Central memory CD8-positive, alpha-beta T cell (primary cell): ENCODE results near the gene PNKD.

Experiments used
- ATAC-seq: fragments of 150-1000 bp; cut with Tn5 transposase; replicated peaks from 2 replicates; pipeline ENCODE4 v1.10.0; 2022; ENCODE audit warnings: mild to moderate bottlenecking, moderate FRiP score, moderate number of reproducible peaks; ENCODE audit not compliant: poor library complexity, severe bottlenecking; ENCODE audit errors: extremely low read depth
- DNase-seq, 2 donors: peaks; one replicate each; pipeline ENCODE4 v3.0.0; 2021; ENCODE audit warnings: low spot score in 2 of 2
- H3K27ac Mint-ChIP-seq: one replicate; pipeline ENCODE4 v1.8.0; 2022; ENCODE audit warnings: low read depth, mild to moderate bottlenecking, moderate library complexity, mixed read lengths
- H3K27me3 Mint-ChIP-seq: one replicate; pipeline ENCODE4 v1.8.0; 2022; ENCODE audit warnings: mixed read lengths
- H3K36me3 Mint-ChIP-seq: one replicate; pipeline ENCODE4 v1.8.0; 2022; ENCODE audit warnings: mild to moderate bottlenecking, moderate library complexity, mixed read lengths; ENCODE audit not compliant: insufficient read depth
- H3K4me1 Mint-ChIP-seq: one replicate; pipeline ENCODE4 v1.8.0; 2022; ENCODE audit warnings: mixed read lengths
- H3K4me3 Mint-ChIP-seq: one replicate; pipeline ENCODE4 v1.8.0; 2022; ENCODE audit warnings: mild to moderate bottlenecking, moderate library complexity, mixed read lengths
- H3K9me3 Mint-ChIP-seq: one replicate; pipeline ENCODE4 v1.8.0; 2022; ENCODE audit warnings: mixed read lengths

PNKD gene

GRCh38 chr2:218280260-218280870 is 10.0 kb downstream of the PNKD start:
- Mint-ChIP-seq H3K36me3 (peaks cover 46% of the 10 kb centered on the region), H3K9me3 (no peaks in the 10 kb centered on the region)

GRCh38 chr2:218281449-218281848 is 11.1 kb downstream of the PNKD start:
- H3K27me3 Mint-ChIP-seq, result no peaks in the 10 kb centered on the region

More at GRCh38 chr2:218280260-218280870, 10.0 kb downstream of the PNKD start:
- ATAC-seq (no peak), DNase-seq (no peak)
- Mint-ChIP-seq H3K4me1 (peaks cover 47% of the 10 kb centered on the region), H3K27ac (peak overlapping the region; percentile 84), H3K4me3 (no peak overlapping the region), H3K27me3 (no peaks in the 10 kb centered on the region)

GRCh38 chr2:218282173-218282991 is 12.1 kb downstream of the PNKD start:
- peaks cover 61% of the 10 kb centered on the region for H3K4me1 Mint-ChIP-seq
- H3K36me3 Mint-ChIP-seq, result peaks cover 52% of the 10 kb centered on the region
- no peaks in the 10 kb centered on the region for H3K9me3 Mint-ChIP-seq
- DNase-seq (no peak), ATAC-seq (no peak)
- H3K4me3 Mint-ChIP-seq, result peak overlapping the region; percentile 25
- H3K27me3 Mint-ChIP-seq, result no peaks in the 10 kb centered on the region
- peak overlapping the region; percentile 90 for H3K27ac Mint-ChIP-seq

More at GRCh38 chr2:218281449-218281848, 11.1 kb downstream of the PNKD start:
- peak overlapping the region; percentile 90 for H3K27ac Mint-ChIP-seq
- DNase-seq (no peak), ATAC-seq (no peak)
- peaks cover 58% of the 10 kb centered on the region for H3K4me1 Mint-ChIP-seq
- no peak overlapping the region for H3K4me3 Mint-ChIP-seq
- no peaks in the 10 kb centered on the region for H3K9me3 Mint-ChIP-seq
- H3K36me3 Mint-ChIP-seq, result peaks cover 48% of the 10 kb centered on the region

- H3K4me3 Mint-ChIP-seq, result peak overlapping the region; percentile 86
- H3K4me1 Mint-ChIP-seq, result peaks cover 77% of the 10 kb centered on the region
- H3K27me3 Mint-ChIP-seq, result no peaks in the 10 kb centered on the region
- peak overlapping the region; percentile 99 for H3K27ac Mint-ChIP-seq
- peaks cover 42% of the 10 kb centered on the region for H3K36me3 Mint-ChIP-seq
- ATAC-seq, result peak; percentile 22
- no peaks in the 10 kb centered on the region for H3K9me3 Mint-ChIP-seq
- no peak for DNase-seq
These were observed 13.9 kb downstream of the PNKD start for GRCh38 chr2:218284106-218284811.

GRCh38 chr2:218285604-218286003 is 15.3 kb downstream of the PNKD start:
- H3K4me1 Mint-ChIP-seq, result peaks cover 80% of the 10 kb centered on the region
- H3K4me3 Mint-ChIP-seq, result peak overlapping the region; percentile 86
- H3K27me3 Mint-ChIP-seq, result no peaks in the 10 kb centered on the region
- no peaks in the 10 kb centered on the region for H3K9me3 Mint-ChIP-seq
- H3K36me3 Mint-ChIP-seq, result peaks cover 30% of the 10 kb centered on the region
- DNase-seq (no peak), ATAC-seq (no peak)
- peak overlapping the region; percentile 99 for H3K27ac Mint-ChIP-seq

- peak overlapping the region; percentile 86 for H3K4me3 Mint-ChIP-seq
- peak; percentile 72 for ATAC-seq
- peaks cover 87% of the 10 kb centered on the region for H3K4me1 Mint-ChIP-seq
- H3K27me3 Mint-ChIP-seq, result no peaks in the 10 kb centered on the region
- H3K36me3 Mint-ChIP-seq, result peaks cover 23% of the 10 kb centered on the region
- H3K9me3 Mint-ChIP-seq, result no peaks in the 10 kb centered on the region
- DNase-seq, result peak; percentile 49 to 80
- peak overlapping the region; percentile 99 for H3K27ac Mint-ChIP-seq
These were observed 16.5 kb downstream of the PNKD start for GRCh38 chr2:218286570-218287459.

- H3K4me3 Mint-ChIP-seq, result peak overlapping the region; percentile 81
- no peaks in the 10 kb centered on the region for H3K9me3 Mint-ChIP-seq
- ATAC-seq, result no peak
- H3K36me3 Mint-ChIP-seq, result peaks cover 20% of the 10 kb centered on the region
- peak overlapping the region; percentile 99 for H3K27ac Mint-ChIP-seq
- H3K4me1 Mint-ChIP-seq, result peaks cover 78% of the 10 kb centered on the region
- no peak for DNase-seq
- H3K27me3 Mint-ChIP-seq, result no peaks in the 10 kb centered on the region
These were observed 19.5 kb downstream of the PNKD start for GRCh38 chr2:218289639-218290315.

- H3K27ac Mint-ChIP-seq, result peak overlapping the region; percentile 99
These were observed 20.3 kb downstream of the PNKD start for GRCh38 chr2:218290316-218291261.

GRCh38 chr2:218291318-218292047 is 21.2 kb downstream of the PNKD start:
- DNase-seq, result no peak
- H3K4me3 Mint-ChIP-seq, result peak overlapping the region; percentile 81
- H3K4me1 Mint-ChIP-seq, result peaks cover 63% of the 10 kb centered on the region
- H3K9me3 Mint-ChIP-seq, result no peaks in the 10 kb centered on the region
- H3K27me3 Mint-ChIP-seq, result no peaks in the 10 kb centered on the region
- H3K27ac Mint-ChIP-seq, result peak overlapping the region; percentile 99
- H3K36me3 Mint-ChIP-seq, result peaks cover 14% of the 10 kb centered on the region
- no peak for ATAC-seq

More at GRCh38 chr2:218290316-218291261, 20.3 kb downstream of the PNKD start:
- Mint-ChIP-seq H3K9me3 (no peaks in the 10 kb centered on the region), H3K36me3 (peaks cover 17% of the 10 kb centered on the region), H3K4me1 (peaks cover 72% of the 10 kb centered on the region), H3K4me3 (peak overlapping the region; percentile 81), H3K27me3 (no peaks in the 10 kb centered on the region)
- DNase-seq (no peak), ATAC-seq (peak; percentile 15)
